Stimulated activated CD4-positive, alpha-beta T cell treated with anti-CD3 and anti-CD28 coated beads, Interleukin-1b, Interleukin-23, amount 100 ng/mL, for 4 hours (primary cell): Measurements from ENCODE around the gene PLET1.

Experiments
- DNase-seq, 2 donors: peaks; one replicate each; pipeline ENCODE4 v3.0.0-alpha.2; 2020; ENCODE audit warnings: low read depth in 2 of 2

PLET1 gene

GRCh38 chr11:112281726-112282125 is 21.1 kb upstream of the PLET1 start:
- DNase-seq: no peak

- DNase-seq: peak; percentile 23 to 65
These were observed 19.8 kb upstream of the PLET1 start for GRCh38 chr11:112280268-112281126.

- DNase-seq: peak; percentile 65 to 73
These were observed 19.2 kb upstream of the PLET1 start for GRCh38 chr11:112279901-112280267.

GRCh38 chr11:112278803-112279202 is 18.1 kb upstream of the PLET1 start:
- no peak for DNase-seq

- no peak for DNase-seq
These were observed 17.3 kb upstream of the PLET1 start for GRCh38 chr11:112277941-112278340.

GRCh38 chr11:112277029-112277428 is 16.4 kb upstream of the PLET1 start:
- no peak for DNase-seq

GRCh38 chr11:112274007-112274783 is 13.5 kb upstream of the PLET1 start:
- no peak for DNase-seq

- DNase-seq: no peak
These were observed 12.4 kb upstream of the PLET1 start for GRCh38 chr11:112273066-112273465.

- DNase-seq: no peak
These were observed 10.6 kb upstream of the PLET1 start for GRCh38 chr11:112271242-112271641.

- DNase-seq: no peak
These were observed 10.0 kb upstream of the PLET1 start for GRCh38 chr11:112270551-112271180.

GRCh38 chr11:112269139-112269538 is 8.5 kb upstream of the PLET1 start:
- DNase-seq: no peak

GRCh38 chr11:112268406-112268805 is 7.7 kb upstream of the PLET1 start:
- DNase-seq: no peak

GRCh38 chr11:112267188-112267591 is 6.5 kb upstream of the PLET1 start:
- DNase-seq: no peak

GRCh38 chr11:112266410-112266778 is 5.7 kb upstream of the PLET1 start:
- DNase-seq: no peak

GRCh38 chr11:112265659-112266409 is 5.2 kb upstream of the PLET1 start:
- DNase-seq: no peak

- DNase-seq: no peak
These were observed 5.5 kb downstream of the PLET1 start for GRCh38 chr11:112255067-112255720.

GRCh38 chr11:112253605-112254242 is 6.9 kb downstream of the PLET1 start:
- no peak for DNase-seq

- no peak for DNase-seq
These were observed 10.6 kb downstream of the PLET1 start for GRCh38 chr11:112249871-112250610.

GRCh38 chr11:112248201-112248600 is 12.5 kb downstream of the PLET1 start:
- no peak for DNase-seq

- DNase-seq: no peak
These were observed 13.5 kb downstream of the PLET1 start for GRCh38 chr11:112247201-112247600.
